ENCODE data around the gene HTR3B.
"Not testable (repeated sequence)": the region's sequence is repeated elsewhere in the genome, so short reads cannot be mapped to it uniquely, and the experiment has no call there.

Gene HTR3B, protein sequence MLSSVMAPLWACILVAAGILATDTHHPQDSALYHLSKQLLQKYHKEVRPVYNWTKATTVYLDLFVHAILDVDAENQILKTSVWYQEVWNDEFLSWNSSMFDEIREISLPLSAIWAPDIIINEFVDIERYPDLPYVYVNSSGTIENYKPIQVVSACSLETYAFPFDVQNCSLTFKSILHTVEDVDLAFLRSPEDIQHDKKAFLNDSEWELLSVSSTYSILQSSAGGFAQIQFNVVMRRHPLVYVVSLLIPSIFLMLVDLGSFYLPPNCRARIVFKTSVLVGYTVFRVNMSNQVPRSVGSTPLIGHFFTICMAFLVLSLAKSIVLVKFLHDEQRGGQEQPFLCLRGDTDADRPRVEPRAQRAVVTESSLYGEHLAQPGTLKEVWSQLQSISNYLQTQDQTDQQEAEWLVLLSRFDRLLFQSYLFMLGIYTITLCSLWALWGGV

DNA sequence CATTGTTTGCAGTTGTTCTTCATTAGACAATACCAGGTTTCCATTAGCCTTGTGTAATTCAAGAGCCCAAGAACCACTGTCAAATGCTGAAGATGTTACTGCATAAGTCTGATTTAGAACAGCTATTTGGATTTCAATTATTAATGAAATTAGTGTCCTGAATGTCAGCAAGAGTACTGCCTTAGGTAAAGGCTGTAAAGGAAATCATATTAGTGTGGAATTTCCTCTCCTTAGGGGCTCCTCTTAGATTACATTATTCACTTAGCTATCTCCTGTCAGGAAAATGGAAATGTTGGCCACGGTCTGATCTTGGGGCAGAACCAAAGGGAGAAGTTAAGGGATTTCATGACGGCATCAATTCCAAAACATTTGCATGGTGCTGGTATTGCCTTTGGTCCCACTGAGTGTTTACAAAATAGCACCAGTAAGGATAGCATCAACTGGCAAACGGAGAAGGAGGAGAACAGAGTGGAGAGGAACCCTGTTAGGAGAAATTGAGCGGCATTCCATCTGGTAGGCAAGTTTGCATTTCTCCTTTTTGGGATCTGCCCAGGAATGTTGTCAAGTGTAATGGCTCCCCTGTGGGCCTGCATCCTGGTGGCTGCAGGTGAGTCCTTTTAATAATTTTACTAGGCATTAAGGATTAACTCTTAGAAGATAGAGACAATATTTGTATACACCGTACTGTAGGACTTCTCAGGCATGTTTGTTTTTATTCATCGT, at the start of gene HTR3B:
HTR3B (plus strand) TSS at position 418 of the 723 bp plus-strand sequence; CDS start at position 556, 138 bp downstream.
- DNase-seq (ENCODE audit: low read depth) = no peak

DNA sequence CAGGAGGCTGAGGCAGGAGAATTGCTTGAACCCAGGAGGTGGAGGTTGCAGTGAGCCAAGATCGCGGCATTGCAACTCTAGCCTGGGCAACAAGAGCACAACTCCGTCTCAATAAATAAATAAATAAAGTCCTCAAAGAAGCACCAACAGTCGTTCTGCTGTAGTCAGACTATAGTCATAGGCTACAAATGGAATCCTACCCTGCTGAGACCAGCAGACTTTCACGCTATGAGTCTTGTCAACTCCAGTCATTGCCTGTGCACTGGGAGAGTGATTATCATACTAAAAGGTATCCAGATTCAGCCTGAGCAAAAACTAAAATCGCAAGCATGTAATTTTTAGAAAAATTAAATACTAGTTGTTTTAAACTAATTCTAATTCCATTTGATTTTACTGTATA, 48.8 kb upstream of the HTR3B start:
- DNase-seq (ENCODE audit: low read depth) = no peak

DNA sequence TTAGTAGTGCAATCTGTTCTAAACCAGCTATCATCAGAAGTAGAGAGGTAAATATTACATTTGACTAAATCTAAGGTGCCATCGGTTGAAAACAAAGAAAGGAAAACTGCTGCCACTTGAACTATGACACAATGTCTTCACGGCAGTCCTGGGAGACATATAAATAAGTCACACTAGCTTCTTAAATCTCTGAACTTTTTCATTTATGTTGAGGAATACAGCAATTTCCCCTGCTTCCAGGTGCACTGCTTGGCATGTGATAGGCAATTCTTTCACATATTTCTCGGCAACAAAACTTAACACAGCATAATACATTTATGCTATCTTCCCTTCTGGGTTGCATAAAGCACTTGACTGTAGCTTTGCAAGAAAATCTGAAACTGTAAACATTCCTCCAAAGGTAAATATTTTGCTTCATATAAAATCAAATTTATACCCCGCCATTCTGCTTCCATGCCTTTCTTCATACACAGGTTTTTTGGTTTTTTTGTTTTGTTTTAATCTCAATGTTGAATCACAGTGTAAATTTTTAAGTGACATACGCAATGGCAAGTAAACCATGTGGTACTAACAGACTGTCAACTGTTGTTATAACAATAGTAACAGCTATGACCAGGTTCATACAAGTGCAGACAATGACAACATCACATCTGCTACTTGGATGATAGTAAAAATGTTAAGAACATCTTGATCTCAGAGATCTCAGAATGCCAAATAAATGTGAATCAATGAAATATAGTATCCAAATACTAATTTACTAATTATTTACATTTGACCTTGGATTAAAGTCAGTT, 47.4 kb upstream of the HTR3B start:
- DNase-seq (ENCODE audit: low read depth) = no peak

DNA sequence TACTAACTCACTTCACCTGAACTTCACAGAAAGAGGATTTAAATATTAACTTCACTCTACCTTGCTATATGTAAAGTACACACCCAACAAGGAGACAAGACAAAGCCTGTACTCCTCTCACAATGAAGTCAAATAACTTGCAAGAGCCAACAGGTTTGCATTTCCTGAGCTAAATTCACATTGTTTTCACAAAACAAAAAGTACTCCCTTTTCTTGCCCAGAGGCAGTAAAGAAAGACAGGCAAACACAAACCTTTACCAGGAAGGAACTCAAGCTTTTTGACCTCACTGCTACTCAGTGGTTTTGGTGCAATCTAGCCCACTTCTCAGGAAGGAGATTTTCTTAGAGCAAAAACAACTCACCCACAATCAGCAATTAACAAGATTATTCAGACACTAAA, 44.9 kb upstream of the HTR3B start:
- no peak for DNase-seq (ENCODE audit: low read depth)

DNA sequence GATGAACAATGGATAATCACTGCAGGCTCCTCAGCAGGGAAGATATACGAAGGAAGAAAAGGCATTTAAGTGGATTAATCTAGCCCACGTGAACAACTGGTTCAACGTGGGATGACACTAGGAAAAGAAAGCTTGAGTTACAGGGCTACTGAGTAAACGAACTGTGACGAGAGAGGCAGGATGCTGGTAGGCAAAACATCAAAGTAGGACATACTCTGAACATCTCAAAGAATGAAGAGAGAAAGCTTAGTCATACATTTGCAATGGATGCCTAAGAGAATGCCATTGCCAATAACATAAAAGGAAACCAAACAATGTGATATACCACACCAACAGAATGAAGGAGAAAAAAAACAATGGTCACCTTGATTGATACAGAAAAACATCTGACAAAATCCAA, 42.2 kb upstream of the HTR3B start:
- DNase-seq (ENCODE audit: low read depth) = no peak

DNA sequence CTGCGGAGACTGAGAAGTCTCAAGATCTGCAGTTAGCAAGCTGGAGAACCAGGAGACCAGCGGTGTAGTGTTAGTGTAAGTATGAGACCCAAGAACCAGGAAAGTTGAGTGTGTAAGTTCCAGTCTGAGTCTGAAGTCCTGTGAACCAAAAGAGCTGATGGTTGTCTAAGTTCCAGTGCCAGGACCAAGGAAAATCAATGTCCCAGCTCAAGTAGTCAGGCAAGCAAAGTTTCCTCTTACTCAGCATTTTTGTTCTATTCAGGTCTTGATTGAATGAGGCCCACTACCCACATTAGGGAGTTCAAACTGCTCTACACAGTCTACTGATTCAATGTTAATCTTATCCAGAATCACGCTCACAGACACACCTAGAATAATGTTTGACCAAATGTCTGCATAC, 40.2 kb upstream of the HTR3B start:
- DNase-seq (ENCODE audit: low read depth) = no peak

DNA sequence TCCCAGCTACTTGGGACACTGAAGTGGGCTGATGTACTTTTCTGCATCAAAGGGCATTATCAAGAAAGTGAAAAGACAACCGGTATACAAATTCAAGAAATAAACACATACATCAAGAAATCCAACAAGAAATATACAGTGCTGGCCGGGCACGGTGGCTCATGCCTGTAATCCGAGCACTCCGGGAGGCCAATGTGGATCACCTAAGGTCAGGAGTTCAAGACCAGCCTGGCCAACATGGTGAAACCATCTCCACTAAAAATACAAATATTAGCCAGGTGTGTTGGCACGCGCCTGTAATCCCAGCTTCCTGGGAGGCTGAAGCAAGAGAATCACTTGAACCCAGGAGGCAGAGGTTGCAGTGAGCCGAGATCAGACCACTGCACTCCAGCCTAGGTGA, 38.7 kb upstream of the HTR3B start:
- no peak for DNase-seq (ENCODE audit: low read depth)

DNA sequence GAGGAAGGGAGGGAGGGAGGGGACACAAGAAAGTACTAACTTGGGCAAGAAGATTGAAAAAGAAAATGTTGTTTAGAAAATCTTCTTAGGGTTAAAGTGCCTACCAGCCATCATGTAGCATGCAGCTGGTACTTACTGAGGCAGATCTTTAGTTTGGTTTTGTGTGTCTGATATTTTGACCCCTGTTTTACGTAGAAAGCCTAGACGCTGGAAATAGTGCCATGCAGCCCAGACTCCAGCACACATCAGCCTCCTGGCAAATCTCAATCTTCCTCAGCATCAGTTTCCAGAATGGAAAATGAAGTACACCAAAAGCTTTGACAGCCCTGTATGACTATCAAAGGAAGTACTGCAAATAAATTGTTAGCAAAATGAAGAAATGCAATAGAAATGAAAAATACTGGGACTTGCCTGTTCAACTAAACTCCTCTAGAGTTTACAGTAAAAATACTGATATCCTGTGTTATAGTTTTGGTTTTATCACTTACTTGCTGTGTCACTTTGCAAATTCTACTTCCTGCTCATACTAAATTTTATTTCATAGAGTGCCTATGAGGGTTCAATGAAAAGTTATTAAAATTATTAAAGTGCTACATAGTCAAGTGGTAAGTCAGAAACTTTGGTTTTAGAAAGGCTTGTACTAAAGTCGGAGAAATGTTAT, 36.6 kb upstream of the HTR3B start:
- no peak for DNase-seq (ENCODE audit: low read depth)

DNA sequence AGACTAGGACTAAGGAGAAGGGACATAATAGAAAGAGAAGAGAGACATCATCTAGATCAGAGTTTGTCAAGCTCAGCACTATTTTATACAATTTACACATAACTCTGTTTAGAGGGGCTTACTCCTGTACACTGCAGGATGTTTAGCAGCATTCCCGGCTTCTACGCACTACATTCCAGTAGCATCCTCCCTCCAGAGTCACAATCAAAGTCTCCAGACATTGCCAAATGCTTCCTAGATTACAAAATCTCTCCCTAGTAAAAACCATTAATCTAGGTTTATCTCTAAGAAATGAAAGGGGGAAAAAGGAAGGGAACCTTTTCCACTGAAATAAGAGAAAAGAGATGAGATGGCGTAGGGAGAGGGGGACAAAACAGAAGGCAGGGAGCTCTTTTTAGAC, 33.3 kb upstream of the HTR3B start:
- no peak for DNase-seq (ENCODE audit: low read depth)

DNA sequence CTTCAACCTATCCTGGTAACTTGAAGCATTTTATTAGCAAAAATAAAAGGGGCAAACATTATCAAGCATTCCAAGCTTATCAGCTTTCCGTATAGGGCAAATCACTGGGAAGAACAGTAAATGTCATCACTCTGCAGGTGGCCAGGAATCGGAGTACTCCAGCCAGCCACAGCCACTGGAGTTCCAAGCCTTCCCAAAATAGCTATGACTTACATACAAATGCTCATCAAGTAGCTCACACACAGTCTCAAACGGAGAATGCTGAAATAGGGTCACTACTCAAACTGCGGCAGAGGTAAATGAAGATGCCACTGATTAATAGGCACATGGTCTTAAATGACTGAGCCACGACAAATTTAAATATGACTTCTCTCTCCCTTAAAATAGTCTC, 31.4 kb upstream of the HTR3B start:
- no peak for DNase-seq (ENCODE audit: low read depth)

DNA sequence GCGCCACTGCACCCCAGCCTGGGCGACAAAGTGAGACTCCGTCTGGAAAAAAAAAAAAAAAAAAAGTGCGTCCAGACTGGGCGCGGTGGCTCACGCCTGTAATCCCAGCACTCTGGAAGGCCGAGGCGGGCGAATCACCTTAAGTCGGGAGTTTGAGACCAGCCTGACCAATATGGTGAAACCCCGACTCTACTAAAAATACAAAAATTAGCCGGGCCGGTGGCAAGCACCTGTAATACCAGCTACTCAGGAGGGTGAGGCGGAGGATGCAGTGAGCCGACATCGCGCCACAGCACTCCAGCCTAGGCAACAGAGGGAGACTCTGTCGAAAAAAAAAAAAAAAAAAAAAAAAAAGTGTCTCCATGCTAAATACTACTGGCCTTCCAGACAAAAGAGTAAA, 30.5 kb upstream of the HTR3B start:
- DNase-seq (ENCODE audit: low read depth) = no peak

DNA sequence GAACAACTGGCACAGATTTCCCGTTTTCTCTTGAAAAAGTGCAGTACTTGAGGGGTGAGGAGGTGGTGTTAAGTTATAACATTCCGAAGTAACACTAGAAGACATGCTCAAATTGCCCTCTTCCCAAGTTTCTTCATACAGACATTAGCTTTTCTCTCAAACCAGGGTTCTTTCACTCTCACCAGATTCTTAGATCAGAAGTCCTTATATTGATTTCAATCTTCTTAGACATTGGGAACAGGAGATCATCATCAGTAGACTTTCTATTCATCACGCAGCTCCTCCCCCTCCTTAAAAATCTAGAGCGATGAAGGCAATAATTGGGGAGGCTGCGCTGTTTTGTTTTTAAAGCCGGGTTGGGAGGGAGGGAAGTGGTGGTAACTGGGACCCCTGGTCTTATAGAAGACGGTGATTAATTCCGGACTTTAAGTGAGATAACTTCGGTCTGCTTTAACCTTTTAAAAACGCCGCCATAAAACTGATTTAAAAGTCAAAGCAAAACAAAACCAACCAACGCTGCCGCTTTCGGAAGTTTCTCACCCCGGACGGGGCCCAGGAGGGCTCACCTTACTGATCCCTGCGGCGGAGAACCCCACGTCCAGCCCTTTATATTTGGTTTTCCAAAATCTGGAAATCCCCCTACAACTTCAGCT, 29.9 kb upstream of the HTR3B start:
- DNase-seq (ENCODE audit: low read depth) = no peak

DNA sequence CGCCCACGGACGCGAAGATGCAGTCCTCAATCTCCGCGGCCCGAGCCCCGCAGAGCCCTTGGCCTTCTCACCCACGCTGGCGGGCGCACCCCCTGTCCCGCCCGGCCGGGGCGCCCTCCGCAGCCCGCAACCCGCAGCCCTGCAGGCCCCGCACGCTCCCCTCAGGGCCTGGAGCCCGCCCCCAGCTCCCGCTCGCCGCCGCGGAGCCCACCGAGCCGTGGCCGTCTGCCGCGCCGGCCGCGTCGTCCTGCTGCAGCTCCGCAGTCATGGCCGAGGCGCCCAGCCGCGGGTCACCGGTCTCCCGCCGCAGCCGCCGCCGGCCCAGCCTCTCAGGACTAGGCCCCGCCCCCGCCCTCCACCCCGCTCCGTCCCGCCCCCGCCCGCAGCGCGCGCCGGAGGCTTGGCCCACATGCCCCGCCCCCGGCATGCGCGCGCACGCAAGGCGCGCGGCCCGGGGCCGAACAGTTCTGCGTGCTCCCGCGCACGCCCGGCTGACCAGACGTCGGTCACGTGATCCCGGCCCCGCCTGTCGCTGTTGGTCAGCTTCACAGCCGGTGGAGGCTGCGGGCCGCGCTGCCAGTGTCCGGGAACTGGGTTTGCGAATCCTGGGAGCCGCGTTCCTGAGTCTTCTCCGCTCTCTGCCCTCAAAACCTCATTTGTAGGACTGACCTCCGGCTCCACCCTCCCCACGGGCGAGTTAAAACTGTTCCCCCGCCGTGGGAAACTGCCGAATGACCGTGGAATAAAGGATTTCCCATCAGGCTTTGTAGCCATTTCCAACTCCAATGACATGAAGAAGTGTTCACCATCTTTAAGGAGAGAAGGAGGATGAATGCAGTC, 29.1 kb upstream of the HTR3B start, which contains the start of gene USP28:
USP28 (minus strand) TSS at position 339 of the 840 bp plus-strand sequence; CDS start at position 268, 71 bp downstream.
- DNase-seq (ENCODE audit: low read depth) = peak; percentile 47

DNA sequence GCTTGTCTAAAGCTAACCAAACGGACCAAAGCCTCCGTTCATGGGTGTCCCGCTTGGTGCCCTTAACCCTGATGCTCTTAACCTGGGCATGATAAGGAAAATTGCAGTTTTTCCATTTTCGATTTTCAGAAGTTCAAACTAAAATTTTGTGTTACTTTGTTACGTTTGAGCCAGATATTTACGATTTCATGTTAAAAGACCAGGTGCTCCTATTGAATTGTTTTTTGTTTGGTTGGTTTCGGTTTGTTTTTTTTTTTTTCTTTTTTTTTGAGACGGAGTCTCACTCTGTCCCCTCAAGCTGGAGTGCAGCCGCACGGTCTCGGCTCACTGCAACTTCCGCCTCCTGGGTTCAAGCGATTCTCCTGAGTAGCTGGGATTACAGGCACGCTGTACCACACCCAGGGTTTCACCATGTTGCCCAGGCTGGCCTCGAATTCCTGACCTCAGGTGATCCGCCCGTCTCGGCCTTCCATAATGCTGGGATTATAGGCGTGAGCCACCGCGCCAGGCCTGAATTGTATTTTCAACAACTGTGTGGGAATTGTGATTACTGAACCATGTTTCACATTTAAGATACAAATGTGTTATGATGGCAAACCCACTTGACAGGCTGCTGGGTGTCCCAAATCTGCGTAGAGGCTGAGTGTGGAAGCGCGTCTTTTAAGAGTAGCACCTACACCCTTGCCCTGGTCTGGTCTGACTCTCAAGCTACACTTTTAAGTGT, 28.4 kb upstream of the HTR3B start:
- DNase-seq (ENCODE audit: low read depth) = no peak

DNA sequence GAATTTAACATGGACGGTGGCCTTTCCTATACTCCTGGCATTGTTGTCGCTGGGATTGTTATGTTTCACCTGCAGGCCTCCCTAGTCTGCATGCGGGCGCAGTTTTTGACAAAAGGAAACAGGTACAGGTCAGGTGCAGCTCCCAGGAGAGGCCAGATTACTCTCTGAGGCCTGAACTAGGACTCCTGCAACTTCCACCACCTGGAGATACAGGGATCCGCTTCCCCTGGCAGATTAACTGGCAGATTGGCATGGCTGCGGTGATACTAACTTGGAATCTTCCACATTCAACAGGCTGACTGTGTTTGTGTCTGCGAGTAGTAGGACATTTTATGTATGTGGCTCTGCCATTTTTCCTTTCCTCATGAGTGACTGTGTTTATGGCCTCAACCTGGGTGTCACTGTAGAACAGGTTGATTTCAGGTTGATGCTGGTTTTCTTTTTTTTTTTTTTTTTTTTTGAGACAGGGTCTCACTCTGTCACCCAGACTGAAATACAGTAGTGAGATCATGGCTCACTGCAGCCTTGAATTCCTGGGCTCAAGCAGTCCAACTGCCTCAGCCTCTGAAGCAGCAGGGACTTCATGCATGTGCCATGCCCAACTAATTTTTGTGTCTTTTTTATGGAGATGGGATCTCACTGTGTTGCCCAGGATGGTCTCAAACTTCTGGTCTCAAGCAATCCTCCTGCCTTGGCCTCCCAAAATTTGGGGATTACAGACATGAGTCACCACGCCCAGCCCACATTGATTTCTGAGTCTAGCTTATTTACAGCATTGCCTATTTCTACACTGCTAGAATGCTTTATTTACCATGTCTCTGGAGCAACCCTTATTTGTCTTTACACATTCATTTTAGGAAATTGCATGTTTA, 27.6 kb upstream of the HTR3B start:
- no peak for DNase-seq (ENCODE audit: low read depth)

DNA sequence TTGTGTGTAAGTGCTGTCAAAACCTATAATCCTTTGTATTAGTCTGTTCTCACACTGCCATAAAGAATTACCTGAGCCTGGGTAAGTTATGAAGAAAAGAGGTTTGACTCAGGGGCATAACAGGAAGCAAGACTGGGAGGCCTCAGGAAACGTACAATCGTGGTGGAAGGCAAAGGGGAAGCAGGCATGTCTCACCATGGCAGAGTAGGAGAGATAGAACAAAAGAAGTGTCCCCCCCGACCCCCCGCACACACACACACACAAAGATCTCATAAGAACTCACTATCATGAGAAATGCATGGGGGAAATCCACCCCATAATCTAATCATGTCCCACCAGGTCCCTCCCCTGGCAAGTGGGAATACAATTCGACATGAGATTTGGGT, 26.9 kb upstream of the HTR3B start:
- DNase-seq (ENCODE audit: low read depth) = no peak

DNA sequence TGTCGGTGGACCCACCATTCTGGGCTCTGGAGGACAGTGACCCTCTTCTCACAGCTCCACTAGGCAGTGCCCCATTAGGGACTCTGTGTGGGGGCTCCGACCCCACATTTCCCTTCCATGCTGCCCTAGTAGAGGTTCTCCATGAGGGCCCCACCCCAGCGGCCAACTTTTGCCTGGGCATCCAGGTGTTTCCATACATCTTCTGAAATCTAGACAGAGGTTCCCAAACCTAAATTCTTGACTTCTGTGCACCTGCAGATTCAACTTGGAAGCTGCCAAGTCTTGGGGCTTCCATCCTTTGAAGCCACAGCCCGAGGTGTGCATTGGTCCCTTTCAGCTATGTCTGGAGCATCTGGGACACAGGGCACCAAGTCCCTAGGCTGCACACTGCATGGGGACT, 25.1 kb upstream of the HTR3B start:
- DNase-seq (ENCODE audit: low read depth) = not testable (repeated sequence)

DNA sequence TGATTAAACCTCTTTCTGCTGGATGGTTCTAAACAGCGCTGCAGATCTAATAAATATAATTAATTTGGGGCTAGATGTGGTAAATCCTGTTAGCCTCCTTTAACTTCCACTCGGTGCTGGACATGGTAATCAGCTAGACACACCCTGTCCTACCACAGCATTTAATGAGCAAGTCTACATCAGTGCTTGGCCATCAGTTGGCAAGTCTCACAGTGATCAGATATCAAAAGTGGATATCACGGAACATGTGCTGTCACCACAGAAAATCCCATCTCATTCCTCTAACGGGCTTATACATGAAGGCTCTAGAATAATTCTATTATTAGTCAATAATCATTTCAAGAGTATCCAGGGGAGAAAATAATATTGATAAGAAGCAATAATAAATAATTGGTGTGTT, 23.6 kb upstream of the HTR3B start:
- DNase-seq (ENCODE audit: low read depth) = no peak

DNA sequence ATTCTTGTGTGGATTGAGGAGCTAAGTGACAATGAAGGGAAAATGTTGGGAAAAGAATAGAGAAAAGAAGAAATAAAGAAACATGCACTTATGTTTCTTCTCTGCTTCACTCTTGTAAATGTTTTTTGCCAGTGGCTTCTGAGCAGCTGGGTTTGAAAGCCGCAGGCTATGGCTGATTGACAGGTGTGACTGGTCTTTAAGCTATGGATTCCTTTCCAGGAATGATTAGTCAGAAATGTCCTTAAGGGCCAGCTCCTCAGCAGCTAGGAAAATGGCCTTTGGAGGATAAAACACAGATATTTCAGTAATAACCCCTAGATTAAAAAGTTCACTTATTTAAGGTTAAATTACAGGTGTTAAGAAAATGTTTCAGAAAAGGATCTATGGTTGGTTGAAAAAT, 22.7 kb upstream of the HTR3B start:
- no peak for DNase-seq (ENCODE audit: low read depth)

Data from stimulated activated CD8-positive, alpha-beta memory T cell treated with anti-CD3 and anti-CD28 coated beads, Interleukin-15, amount 100 ng/mL, for 1 hour (primary cell).